Ishikawa (cell line): Measurements from ENCODE around the gene KRAS.

Experiments used
- CEBPB ChIP-seq: IDR thresholded peaks from 2 replicates; pipeline ENCODE4 v1.6.1; 2012
- CREB1 ChIP-seq: IDR thresholded peaks from 2 replicates; pipeline ENCODE4 v1.6.1; 2012; ENCODE audit warnings: low read depth
- EGR1 ChIP-seq: IDR thresholded peaks from 2 replicates; pipeline ENCODE4 v1.6.1; 2012
- EP300 ChIP-seq: IDR thresholded peaks from 2 replicates; pipeline ENCODE4 v1.6.1; 2012; ENCODE audit warnings: borderline replicate concordance
- FOXM1 ChIP-seq: IDR thresholded peaks from 2 replicates; pipeline ENCODE4 v1.6.1; 2012; ENCODE audit warnings: low read depth, borderline replicate concordance
- MAX ChIP-seq: IDR thresholded peaks from 2 replicates; pipeline ENCODE4 v1.6.1; 2012
- NFIC ChIP-seq: IDR thresholded peaks from 2 replicates; pipeline ENCODE4 v1.6.1; 2012
- RAD21 ChIP-seq: IDR thresholded peaks from 2 replicates; pipeline ENCODE4 v1.6.1; 2012; ENCODE audit warnings: low read depth
- REST ChIP-seq: IDR thresholded peaks from 2 replicates; pipeline ENCODE4 v1.6.1; 2012; ENCODE audit warnings: low read depth, mild to moderate bottlenecking
- TAF1 ChIP-seq: IDR thresholded peaks from 2 replicates; pipeline ENCODE4 v1.6.1; 2012; ENCODE audit warnings: low read depth, mild to moderate bottlenecking
- TCF12 ChIP-seq: IDR thresholded peaks from 2 replicates; pipeline ENCODE4 v1.6.1; 2012; ENCODE audit warnings: low read depth
- TEAD4 ChIP-seq: IDR thresholded peaks from 2 replicates; pipeline ENCODE4 v1.6.1; 2012
- USF1 ChIP-seq: IDR thresholded peaks from 2 replicates; pipeline ENCODE4 v1.6.1; 2012
- YY1 ChIP-seq: IDR thresholded peaks from 2 replicates; pipeline ENCODE4 v1.6.1; 2012; ENCODE audit warnings: low read depth
- ZBTB7A ChIP-seq: IDR thresholded peaks from 2 replicates; pipeline ENCODE4 v1.6.1; 2012; ENCODE audit warnings: low read depth

Gene KRAS

GRCh38 chr12:25283006-25283405 is 32.3 kb upstream of the KRAS start:
- TF ChIP-seq EP300, result no peak
- no peak for TF ChIP-seq EGR1
- no peak for TF ChIP-seq MAX
- TF ChIP-seq RAD21, result no peak
- no peak for TF ChIP-seq TAF1

GRCh38 chr12:25280082-25280481 is 29.4 kb upstream of the KRAS start:
- TF ChIP-seq USF1 (no peak), EGR1 (no peak), MAX (no peak), CREB1 (no peak), CEBPB (no peak), RAD21 (no peak), ZBTB7A (no peak), TCF12 (no peak), FOXM1 (no peak), TEAD4 (no peak), REST (no peak), NFIC (no peak), TAF1 (no peak), YY1 (no peak), EP300 (no peak)

- TF ChIP-seq NFIC (no peak), TCF12 (no peak), CEBPB (no peak), YY1 (no peak), TAF1 (no peak), ZBTB7A (no peak), EP300 (no peak), REST (no peak), RAD21 (no peak), FOXM1 (no peak), TEAD4 (no peak)
These were observed 27.5 kb upstream of the KRAS start for GRCh38 chr12:25278269-25278668.

- peak; percentile 83 for TF ChIP-seq NFIC
- TF ChIP-seq FOXM1, result no peak
These were observed 25.6 kb upstream of the KRAS start for GRCh38 chr12:25276199-25276937.

GRCh38 chr12:25271486-25272098 is 20.9 kb upstream of the KRAS start:
- no peak for TF ChIP-seq FOXM1
- TF ChIP-seq CREB1, result no peak
- no peak for TF ChIP-seq MAX
- no peak for TF ChIP-seq TAF1
- TF ChIP-seq YY1, result no peak
- TF ChIP-seq EGR1, result no peak
- TF ChIP-seq USF1, result no peak
- no peak for TF ChIP-seq CEBPB
- TF ChIP-seq TEAD4, result no peak
- no peak for TF ChIP-seq TCF12
- no peak for TF ChIP-seq RAD21
- no peak for TF ChIP-seq REST
- TF ChIP-seq ZBTB7A, result no peak
- TF ChIP-seq NFIC, result no peak
- no peak for TF ChIP-seq EP300
